ENCODE data around the gene ERMN. TPM values are rescaled to one million over a fixed set of nuclear protein-coding genes. Genes with fewer than 3 reads are reported as not detected.

The ERMN gene
- total RNA-seq, 1 donor from 2014 or later: not detected

DNA sequence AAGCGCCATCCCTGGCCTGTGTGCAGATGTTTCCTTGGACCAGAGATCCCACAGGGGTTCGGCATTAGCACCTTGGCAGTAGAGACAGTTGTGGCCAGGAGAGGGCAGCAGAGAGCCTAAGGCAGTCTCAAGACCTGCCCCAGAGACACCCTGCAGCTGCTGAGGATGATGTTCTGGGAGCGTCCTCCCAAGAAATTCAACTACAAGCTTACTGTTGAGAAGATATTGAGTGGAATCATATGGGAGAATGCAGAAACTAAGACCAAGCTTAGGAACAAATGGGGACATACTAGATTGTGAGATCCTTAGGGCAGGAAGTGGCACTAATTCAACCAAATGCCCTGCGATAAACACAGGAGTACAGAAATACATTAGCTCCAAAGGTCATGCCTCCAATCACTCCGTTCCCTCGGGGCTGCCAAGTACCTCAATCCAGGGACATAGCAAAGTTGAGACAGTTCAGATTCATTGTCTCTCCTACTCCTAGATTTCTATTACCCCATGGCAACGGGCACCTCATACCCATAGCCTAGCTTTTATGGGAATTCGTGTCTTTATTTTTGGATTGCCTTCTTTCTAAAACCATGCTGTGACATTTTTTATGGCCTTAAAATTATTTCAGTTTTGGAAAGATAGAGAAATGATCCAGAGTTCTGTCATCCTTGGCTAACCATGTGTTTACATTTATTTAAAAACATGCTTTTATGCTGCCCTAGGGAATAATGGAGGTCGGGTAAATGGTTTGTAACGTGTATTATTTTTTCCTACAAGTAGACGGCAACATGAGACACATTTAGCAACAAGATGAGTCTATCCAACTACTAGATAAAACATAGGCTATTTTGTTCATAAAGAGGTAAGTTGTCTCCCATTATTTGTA is 2.2 kb upstream of the ERMN start:
- Histone ChIP-seq H3K36me3 (no peaks in the 10 kb centered on the region), H3K27ac (replicated peaks) (no peak overlapping the region), H3K27me3 (ENCODE audit: low read depth) (no peaks in the 10 kb centered on the region), H3K9me3 (replicated peaks) (no peaks in the 10 kb centered on the region), H3K4me1 (peaks cover 19% of the 10 kb centered on the region), H3K4me3 (no peak overlapping the region)
- peak; percentile 76 for DNase-seq
- intact Hi-C loops (cut with micrococcal nuclease): loop anchor here (10.0 kb wide), 1 partner anchor 167 kb away; no protein-coding TSS in a partner anchor
- TF ChIP-seq, protein P1, sequence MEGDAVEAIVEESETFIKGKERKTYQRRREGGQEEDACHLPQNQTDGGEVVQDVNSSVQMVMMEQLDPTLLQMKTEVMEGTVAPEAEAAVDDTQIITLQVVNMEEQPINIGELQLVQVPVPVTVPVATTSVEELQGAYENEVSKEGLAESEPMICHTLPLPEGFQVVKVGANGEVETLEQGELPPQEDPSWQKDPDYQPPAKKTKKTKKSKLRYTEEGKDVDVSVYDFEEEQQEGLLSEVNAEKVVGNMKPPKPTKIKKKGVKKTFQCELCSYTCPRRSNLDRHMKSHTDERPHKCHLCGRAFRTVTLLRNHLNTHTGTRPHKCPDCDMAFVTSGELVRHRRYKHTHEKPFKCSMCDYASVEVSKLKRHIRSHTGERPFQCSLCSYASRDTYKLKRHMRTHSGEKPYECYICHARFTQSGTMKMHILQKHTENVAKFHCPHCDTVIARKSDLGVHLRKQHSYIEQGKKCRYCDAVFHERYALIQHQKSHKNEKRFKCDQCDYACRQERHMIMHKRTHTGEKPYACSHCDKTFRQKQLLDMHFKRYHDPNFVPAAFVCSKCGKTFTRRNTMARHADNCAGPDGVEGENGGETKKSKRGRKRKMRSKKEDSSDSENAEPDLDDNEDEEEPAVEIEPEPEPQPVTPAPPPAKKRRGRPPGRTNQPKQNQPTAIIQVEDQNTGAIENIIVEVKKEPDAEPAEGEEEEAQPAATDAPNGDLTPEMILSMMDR (IDR thresholded peaks at IDR 0.05; ENCODE audit: borderline replicate concordance): peak; percentile 93

DNA sequence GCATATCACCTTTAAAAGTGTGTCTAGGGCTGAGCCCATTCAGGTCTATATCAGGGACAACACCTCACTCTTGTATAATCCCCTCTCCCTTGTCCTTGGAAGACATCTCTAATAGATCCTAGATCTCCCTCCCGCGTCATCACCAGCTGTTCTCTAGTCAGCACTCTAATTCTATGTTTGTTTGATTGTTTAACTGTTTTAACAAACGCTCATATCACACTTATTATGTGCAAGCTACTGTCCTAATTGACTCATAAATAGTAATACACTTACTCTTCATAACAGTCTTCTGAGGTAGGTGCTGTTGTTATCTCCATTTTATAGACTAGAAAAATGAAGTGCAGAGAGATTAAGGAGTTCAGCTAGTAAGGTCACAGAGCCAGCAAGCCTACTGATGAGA is 1.6 kb upstream of the ERMN start:
- H3K4me3 ChIP-seq: no peak overlapping the region
- no peaks in the 10 kb centered on the region for H3K27me3 ChIP-seq (ENCODE audit: low read depth)
- no peaks in the 10 kb centered on the region for H3K36me3 ChIP-seq
- H3K9me3 ChIP-seq (replicated peaks): no peaks in the 10 kb centered on the region
- intact Hi-C loops (cut with micrococcal nuclease): loop anchor here (10.0 kb wide), 1 partner anchor 168 kb away; no protein-coding TSS in a partner anchor
- peaks cover 19% of the 10 kb centered on the region for H3K4me1 ChIP-seq
- no peak for DNase-seq
- TF ChIP-seq, protein P1 (IDR thresholded peaks at IDR 0.05; ENCODE audit: borderline replicate concordance): no peak
- no peak overlapping the region for H3K27ac ChIP-seq (replicated peaks)

DNA sequence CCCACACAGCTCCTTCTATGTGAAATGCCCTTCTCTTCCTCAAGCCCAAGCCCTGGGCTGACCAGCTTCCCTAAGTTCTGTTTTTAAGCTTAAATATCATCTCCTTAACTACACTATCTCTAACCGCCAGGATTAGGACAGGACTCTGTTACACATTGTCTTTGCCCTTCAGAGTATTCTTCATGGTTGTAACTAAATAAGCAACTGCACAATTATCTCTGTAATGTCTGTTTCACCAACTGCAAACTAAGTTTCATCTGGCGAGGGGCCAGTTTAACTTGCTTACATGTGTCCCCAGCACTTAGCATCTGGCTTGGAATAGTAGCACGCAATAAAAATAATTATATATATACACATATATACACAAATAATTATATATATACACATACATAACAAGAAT is 1.1 kb upstream of the ERMN start:
- TF ChIP-seq, protein P1 (IDR thresholded peaks at IDR 0.05; ENCODE audit: borderline replicate concordance): no peak
- H3K27me3 ChIP-seq (ENCODE audit: low read depth): no peaks in the 10 kb centered on the region
- H3K9me3 ChIP-seq (replicated peaks): no peaks in the 10 kb centered on the region
- H3K4me3 ChIP-seq: no peak overlapping the region
- H3K36me3 ChIP-seq: no peaks in the 10 kb centered on the region
- intact Hi-C loops (cut with micrococcal nuclease): loop anchor here (10.0 kb wide), 1 partner anchor 168 kb away; no protein-coding TSS in a partner anchor
- no peak for DNase-seq
- H3K27ac ChIP-seq (replicated peaks): no peak overlapping the region
- H3K4me1 ChIP-seq: peaks cover 19% of the 10 kb centered on the region

DNA sequence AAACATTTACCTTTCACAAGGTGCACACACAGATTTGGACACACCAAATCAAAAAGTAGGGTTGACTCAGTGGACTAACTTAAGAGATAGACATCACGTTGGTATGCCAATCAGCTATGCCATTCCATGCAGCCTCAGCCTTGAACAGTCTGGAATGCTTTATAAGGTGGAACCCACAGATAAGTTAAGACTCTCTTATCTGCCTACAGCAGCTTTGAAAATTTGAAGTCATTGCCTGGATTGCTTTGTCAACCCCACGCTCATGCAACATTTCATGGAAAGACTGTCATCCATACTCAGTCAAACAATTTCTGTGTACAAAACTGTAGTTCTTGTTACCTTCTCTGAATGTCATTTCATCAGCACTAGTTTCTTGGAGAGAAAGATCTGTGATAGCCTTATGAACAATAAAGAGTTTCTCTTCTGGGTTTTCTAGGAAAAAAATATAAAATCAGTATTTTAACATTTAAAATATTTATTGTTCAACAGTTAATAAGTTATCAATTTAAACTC is 1.2 kb downstream of the ERMN start:
- no peaks in the 10 kb centered on the region for H3K36me3 ChIP-seq
- no peak for DNase-seq
- H3K27me3 ChIP-seq (ENCODE audit: low read depth): no peaks in the 10 kb centered on the region
- H3K4me1 ChIP-seq: peaks cover 19% of the 10 kb centered on the region
- TF ChIP-seq, protein P1 (IDR thresholded peaks at IDR 0.05; ENCODE audit: borderline replicate concordance): no peak
- H3K4me3 ChIP-seq: no peak overlapping the region
- H3K9me3 ChIP-seq (replicated peaks): no peaks in the 10 kb centered on the region
- no peak overlapping the region for H3K27ac ChIP-seq (replicated peaks)
- intact Hi-C loops (cut with micrococcal nuclease): loop anchor here (10.0 kb wide), 1 partner anchor 170 kb away; no protein-coding TSS in a partner anchor

DNA sequence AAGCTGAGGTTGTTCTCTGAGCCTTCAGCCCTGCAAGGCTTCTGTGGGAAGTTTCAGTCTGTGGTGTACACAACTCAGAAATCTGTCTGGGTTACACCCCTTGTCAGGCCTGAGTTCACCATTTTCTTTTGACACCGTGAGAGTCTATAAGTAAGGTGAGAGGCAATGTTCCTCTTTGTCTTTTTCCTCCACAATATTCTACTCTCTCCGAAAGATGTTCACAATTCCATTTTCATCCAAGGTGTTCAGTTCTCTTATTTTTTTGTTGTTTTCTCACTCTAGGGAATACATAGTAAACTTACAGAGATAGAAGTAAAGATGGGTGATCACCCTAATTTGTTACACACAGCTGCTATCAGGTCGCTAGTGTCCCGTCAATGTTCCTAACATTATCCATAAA is 3.2 kb downstream of the ERMN start:
- no peak for DNase-seq
- no peak overlapping the region for H3K4me3 ChIP-seq
- no peaks in the 10 kb centered on the region for H3K36me3 ChIP-seq
- H3K27me3 ChIP-seq (ENCODE audit: low read depth): no peaks in the 10 kb centered on the region
- no peaks in the 10 kb centered on the region for H3K9me3 ChIP-seq (replicated peaks)
- peaks cover 11% of the 10 kb centered on the region for H3K4me1 ChIP-seq
- TF ChIP-seq, protein P1 (IDR thresholded peaks at IDR 0.05; ENCODE audit: borderline replicate concordance): no peak
- no peak overlapping the region for H3K27ac ChIP-seq (replicated peaks)
- intact Hi-C loops (cut with micrococcal nuclease): loop anchor here (10.0 kb wide), 1 partner anchor 172 kb away; no protein-coding TSS in a partner anchor
